Activated T-cell treated with anti-CD3 and anti-CD28 coated beads, Interleukin-2, amount 50 U/mL, for 48 hours (primary cell): ENCODE results near the gene CDK18.

ENCODE experiments used
- DNase-seq, 2 experiments: peaks; one replicate each; pipeline ENCODE4 v3.0.0-alpha.2; 2020

CDK18 gene

GRCh38 chr1:205524794-205525101 lies 20.3 kb downstream of the CDK18 start:
- no peak for DNase-seq

- DNase-seq = no peak
Observed at GRCh38 chr1:205525495-205526285, 21.2 kb downstream of the CDK18 start.

- DNase-seq = no peak
Observed at GRCh38 chr1:205526431-205526830, 22.0 kb downstream of the CDK18 start.

- DNase-seq = no peak
Observed at GRCh38 chr1:205527931-205528330, 23.5 kb downstream of the CDK18 start.

GRCh38 chr1:205528446-205528886 lies 24.0 kb downstream of the CDK18 start:
- DNase-seq = no peak

- DNase-seq = peak; percentile 90 to 93
Observed at GRCh38 chr1:205528887-205529825, 24.7 kb downstream of the CDK18 start.

GRCh38 chr1:205530116-205530515 lies 25.6 kb downstream of the CDK18 start:
- DNase-seq = no peak

GRCh38 chr1:205531191-205532025 lies 26.9 kb downstream of the CDK18 start:
- no peak for DNase-seq

- no peak for DNase-seq
Observed at GRCh38 chr1:205532026-205532898, 27.8 kb downstream of the CDK18 start.

GRCh38 chr1:205532996-205533735 lies 28.7 kb downstream of the CDK18 start:
- DNase-seq = no peak

GRCh38 chr1:205533748-205534443 lies 29.4 kb downstream of the CDK18 start:
- no peak for DNase-seq

GRCh38 chr1:205534444-205534985 lies 30.0 kb downstream of the CDK18 start:
- no peak for DNase-seq

GRCh38 chr1:205535096-205535495 lies 30.6 kb downstream of the CDK18 start:
- no peak for DNase-seq

GRCh38 chr1:205535866-205536758 lies 31.6 kb downstream of the CDK18 start:
- DNase-seq = peak; percentile 13

- peak; percentile 25 to 35 for DNase-seq
Observed at GRCh38 chr1:205536759-205537361, 32.4 kb downstream of the CDK18 start.

GRCh38 chr1:205537386-205538018 lies 33.0 kb downstream of the CDK18 start:
- no peak for DNase-seq

GRCh38 chr1:205538235-205538840 lies 33.9 kb downstream of the CDK18 start:
- DNase-seq = no peak
